Inflammatory macrophage (primary cell): Measurements from ENCODE around the gene PACRG.
A peak's percentile ranks its signal among the peaks of the same experiment; 100 is the strongest.
"Not testable (repeated sequence)": the region's sequence is repeated elsewhere in the genome, so short reads cannot be mapped to it uniquely, and the experiment has no call there.

Experiments used
- DNase-seq, 2 donors: peaks; one replicate each; pipeline ENCODE4 v3.0.0-alpha.2; 2020 to 2022
- total RNA-seq, 18 experiments: gene quantifications; one replicate each; lab custom pipeline; 2026; ENCODE audit warnings: mixed read lengths in 6 of 18, inconsistent platforms in 2 of 18; lab: John Stamatoyannopoulos, UW

PACRG gene
- total RNA-seq, result 0 to 0.07 (median 0.02) reads per million in 18 experiments

- DNase-seq, result peak; percentile 97 to 98
Observed at GRCh38 chr6:162727322-162728182, at the start of gene PACRG, which contains the start of gene PRKN. PACRG (plus strand) TSS chr6:162727974. PRKN (minus strand) TSS chr6:162727766.

- DNase-seq, result not testable (repeated sequence)
Observed at GRCh38 chr6:162678896-162679295, 48.9 kb upstream of the PACRG start.

GRCh38 chr6:162679681-162680080, 48.1 kb upstream of the PACRG start:
- peak; percentile 43 to 64 for DNase-seq

GRCh38 chr6:162680367-162680766, 47.4 kb upstream of the PACRG start:
- DNase-seq, result no peak

DNA sequence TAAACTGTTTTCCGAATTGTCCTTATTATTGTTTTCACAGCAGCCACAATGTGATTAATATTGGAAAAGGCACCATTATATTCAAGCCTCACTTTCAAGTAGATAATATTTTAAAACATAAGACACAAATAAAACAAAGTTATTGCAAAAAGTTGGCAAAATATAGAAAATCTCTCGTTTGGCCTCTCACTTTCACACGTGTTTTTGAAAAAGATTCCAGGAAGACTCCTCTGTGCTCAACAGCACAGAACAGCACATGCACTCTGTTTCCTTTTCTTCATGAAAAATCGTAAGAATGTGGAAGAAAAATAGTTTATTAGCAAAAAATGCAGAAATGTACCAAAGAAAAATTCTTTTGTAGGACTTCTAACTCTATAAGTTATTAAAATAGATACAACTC, 46.9 kb upstream of the PACRG start:
- DNase-seq, result no peak

DNA sequence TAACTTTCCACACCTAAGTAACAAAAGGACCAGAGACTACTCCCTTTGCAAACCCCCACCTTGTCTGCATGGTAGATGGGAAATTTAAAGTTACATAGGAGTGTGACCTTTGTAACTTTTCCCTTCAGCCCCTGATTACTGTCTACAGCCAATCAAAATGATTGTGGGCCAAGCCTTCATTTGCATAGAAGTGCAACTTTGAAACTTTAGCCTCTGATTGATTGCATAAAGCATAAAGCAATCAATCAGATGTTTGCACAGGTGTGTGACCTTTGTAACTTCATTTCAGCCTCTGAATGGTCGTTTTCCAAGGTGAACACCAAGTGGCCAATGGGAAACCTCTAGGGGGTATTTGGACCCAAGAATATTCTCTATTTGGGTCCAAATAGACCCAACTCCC, 46.3 kb upstream of the PACRG start:
- no peak for DNase-seq

DNA sequence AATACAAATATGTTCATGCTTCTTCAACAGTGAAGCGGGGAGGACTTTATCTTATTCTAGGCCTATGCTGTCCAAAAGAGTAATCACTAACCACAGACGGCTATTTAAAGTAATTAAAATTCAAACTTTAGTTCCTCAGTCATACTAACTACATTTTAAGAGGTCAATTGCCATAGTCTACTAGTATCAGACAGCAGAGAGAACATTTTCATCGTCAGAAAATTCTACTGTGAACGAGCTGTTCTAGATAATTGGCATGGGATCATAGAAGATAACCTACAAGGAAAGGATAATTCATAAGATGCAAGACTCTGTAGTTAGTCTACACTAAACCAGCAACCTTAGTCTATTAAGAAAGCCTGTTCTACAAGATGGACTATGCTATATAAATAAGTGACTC, 44.6 kb upstream of the PACRG start:
- no peak for DNase-seq

GRCh38 chr6:162684052-162684451, 43.7 kb upstream of the PACRG start:
- no peak for DNase-seq

- DNase-seq, result no peak
Observed at GRCh38 chr6:162684961-162685360, 42.8 kb upstream of the PACRG start.

DNA sequence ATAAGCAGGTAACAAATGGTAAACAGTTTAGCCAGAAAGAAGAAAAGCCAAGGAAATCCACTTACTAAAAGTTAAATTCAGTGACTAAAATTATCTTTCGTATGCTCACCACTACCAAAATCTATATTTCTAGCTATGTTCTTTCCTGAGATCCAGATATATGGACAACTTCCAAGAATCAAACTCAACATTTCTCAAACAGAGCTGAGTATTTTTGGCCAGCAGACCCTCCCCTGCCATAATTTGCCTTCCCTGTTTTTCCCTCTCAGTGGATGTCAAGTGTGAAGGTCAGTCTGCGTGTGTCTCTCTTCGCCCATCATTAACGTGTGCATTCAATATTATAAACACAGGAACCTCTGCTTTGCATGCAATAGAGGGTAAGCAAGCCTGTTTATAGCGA, 42.2 kb upstream of the PACRG start:
- DNase-seq, result no peak

DNA sequence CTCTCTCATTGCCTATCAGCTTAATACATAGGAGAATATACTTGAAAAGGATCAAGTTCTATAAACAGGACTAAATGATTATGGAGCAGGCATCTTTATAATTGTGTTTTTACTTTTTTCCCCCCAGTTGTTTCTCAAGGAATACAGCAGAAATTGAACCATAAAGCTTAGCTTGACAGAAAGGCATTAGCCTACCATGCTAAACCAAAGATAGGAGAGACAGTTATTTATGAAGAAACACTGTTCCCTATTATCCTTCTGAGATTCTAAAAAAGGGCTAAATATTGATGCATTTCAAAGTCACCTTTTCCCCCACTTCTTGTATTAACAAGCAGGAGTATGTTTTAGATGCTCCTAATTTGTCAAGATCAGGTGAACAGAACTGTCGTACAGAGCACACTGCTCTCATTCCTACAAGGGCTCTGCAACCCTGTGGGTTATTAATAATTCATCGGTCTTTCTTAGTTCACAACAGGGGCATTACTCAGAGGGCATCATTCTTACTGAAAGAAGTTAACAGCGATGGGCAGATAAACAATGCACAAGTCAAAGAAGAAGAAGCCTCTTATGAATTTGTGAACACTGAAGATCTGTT, 38.9 kb upstream of the PACRG start:
- DNase-seq, result no peak

GRCh38 chr6:162690158-162690557, 37.6 kb upstream of the PACRG start:
- DNase-seq, result no peak

DNA sequence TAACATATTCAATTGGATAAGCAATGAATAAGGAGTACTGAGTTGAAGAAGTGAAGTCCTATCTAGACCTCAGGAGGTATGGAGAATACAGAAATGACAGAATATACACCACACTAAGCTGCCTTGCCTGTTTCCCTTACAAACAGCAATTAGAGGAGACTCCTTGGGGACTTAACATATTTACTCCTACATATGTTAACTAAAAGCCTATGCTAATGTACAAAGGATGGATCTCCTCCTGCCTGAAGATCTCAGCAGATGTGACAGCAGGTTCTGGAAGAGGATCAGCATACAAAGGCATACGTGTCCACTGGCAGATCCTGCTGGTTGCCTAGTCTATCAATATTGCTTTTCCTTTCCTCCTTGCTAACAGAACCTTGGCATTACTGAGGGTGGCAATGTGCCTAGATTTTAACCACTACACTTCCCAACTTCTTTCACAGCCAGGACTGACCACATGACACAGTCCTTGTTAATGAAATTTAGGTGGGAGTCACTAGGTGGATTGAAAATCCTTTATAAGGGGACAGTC, 29.8 kb upstream of the PACRG start:
- DNase-seq, result no peak

GRCh38 chr6:162698440-162698839, 29.3 kb upstream of the PACRG start:
- no peak for DNase-seq

DNA sequence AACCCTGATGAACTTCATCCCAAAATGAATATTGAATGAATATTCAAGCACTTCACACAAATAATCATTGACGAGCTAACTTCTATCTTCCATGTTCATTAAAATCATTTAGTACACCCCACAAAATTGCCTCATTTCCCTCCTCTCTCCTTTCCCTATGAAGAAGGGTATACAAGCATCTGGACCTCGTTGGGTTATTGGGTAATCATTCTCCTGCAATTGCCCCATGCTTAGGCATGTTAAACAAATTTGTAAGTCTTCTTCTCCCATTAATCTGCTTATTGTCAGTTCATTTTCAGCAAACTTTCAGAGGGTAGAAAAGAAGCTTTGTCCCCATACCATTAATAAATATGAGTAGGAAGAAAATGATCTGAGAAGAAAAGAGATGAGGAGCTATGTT, 27.8 kb upstream of the PACRG start:
- DNase-seq, result no peak

- DNase-seq, result no peak
Observed at GRCh38 chr6:162700966-162701365, 26.8 kb upstream of the PACRG start.

DNA sequence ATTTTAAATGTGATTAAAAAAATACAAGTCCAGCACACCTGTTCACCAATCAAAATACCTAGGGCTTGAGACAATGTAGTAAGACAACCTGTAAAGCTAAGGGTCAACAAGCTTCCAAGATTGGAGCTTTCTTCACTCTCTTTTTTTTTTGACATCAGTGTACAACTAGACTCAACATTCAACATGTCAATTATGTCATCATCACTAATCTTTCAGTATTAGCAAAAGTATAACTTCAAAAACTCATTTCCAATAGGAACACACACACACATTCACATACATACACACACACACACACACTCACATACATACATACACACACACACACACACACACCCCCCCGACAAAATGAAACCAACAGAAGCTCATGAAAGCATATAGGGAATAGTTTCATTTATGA, 26.2 kb upstream of the PACRG start:
- no peak for DNase-seq

DNA sequence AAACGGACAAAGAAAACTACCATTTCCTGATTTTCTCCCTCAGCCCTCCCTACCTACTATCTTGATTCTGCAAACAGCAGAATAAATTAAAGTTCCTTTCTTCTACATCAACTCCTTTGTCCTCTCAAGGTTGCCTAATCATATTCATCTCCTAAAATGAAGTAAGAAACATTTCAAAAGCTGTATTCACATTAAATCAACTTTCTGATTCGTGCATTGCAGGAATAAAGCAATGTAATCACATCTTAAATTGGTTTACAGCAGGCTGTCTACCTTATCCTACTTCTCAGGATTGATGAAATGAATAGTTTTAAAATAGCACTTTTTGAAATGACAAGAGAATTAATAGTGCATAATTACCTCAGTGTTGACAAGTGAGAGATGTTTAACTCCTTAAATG, 25.3 kb upstream of the PACRG start:
- DNase-seq, result no peak

DNA sequence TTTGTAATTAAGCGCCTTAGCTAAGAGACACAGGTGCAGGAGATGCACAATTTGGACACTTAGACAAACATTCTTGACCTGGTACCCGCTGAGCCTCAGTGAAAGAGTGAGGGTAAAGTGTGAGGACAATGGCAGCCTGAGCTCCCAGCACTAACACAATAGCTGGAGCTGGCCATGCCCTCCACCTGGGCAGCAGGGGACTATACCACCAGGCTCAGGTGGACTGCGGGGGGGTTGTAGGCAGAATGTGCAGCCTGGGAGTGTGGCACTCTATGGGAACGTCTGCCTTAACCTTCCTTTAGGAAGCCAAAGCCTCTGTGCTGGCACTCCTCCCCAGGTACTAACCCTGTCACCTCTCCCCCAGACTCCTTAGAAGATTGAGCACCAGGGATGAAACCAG, 23.8 kb upstream of the PACRG start:
- DNase-seq, result no peak

DNA sequence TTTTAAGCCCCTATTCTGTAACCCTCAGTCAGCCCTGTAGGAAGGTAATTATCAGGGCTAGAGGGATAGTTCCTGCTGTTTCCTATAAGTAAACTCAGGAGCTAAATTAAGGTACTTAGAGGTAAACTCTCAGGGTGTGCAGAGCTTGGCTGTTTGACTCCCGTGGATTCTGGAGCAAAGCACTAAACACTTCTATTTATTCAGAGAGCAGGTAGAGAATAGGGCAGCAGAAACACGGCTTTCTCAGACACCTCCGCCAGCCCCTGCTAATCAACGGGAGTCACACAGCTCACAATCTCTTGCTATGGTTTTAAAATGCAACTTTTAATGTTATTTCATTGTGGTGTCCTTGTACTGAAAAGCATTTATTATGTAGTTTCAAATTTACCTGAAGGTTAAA, 22.0 kb upstream of the PACRG start:
- DNase-seq, result no peak

GRCh38 chr6:162706232-162706631, 21.5 kb upstream of the PACRG start:
- peak; percentile 9 to 47 for DNase-seq

DNA sequence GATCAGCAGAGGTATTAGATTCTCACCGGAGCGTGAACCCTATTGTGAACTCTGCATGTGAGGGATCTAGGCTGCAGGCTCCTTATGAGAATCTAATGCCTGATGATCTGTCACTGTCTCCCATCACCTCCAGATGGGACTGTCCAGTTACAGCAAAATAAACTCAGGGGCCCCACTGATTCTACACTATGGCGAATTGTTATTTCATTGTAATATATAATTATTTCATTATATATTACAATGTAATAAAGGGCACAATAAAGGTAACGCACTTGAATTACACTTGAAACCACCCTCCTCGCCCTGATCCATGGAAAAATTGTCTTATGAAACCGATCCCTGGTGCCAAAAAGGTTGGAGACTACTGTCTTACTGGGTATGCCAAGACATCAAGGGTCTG, 18.8 kb upstream of the PACRG start:
- DNase-seq, result no peak

GRCh38 chr6:162709431-162709830, 18.3 kb upstream of the PACRG start:
- no peak for DNase-seq

DNA sequence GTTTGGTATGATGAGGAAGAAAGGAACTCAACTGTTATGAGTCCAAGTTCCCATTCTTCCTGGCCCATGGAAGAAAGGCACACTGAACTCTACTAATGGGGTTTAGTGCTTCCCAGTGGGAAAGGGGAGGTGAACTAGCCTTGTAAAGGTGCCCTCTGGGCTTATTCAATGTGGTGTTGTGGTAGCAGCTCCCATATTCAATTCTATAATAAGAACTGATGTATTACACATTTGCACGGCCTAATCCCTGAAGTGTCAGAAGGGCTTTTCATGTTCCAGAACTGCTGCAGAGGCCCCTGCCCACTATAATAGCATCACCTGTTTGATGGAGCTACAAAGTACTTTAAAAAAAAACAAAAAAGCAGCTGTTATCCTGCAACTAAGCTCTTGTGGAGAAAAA, 17.4 kb upstream of the PACRG start:
- no peak for DNase-seq
